HT-29 (cell line): ENCODE measurements around the gene RSPO1. TPM values are rescaled to one million over a fixed set of nuclear protein-coding genes. Genes with fewer than 3 reads are reported as not detected.
"Not testable (repeated sequence)": the region's sequence is repeated elsewhere in the genome, so short reads cannot be mapped to it uniquely, and the experiment has no call there.

Source experiments
- DNase-seq: peaks from one replicate; pipeline ENCODE4 v3.0.0-alpha.2; 2015; ENCODE audit warnings: low spot score
- total RNA-seq: library from RNA; depleted of rRNA; stranded (reverse); fragments of >200 nt; shearing (Covaris generic); gene quantifications from 2 replicates; pipeline ENCODE4 v1.2.3, GENCODE V29; 2014; rRNA removed

The RSPO1 gene, protein sequence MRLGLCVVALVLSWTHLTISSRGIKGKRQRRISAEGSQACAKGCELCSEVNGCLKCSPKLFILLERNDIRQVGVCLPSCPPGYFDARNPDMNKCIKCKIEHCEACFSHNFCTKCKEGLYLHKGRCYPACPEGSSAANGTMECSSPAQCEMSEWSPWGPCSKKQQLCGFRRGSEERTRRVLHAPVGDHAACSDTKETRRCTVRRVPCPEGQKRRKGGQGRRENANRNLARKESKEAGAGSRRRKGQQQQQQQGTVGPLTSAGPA
- not detected in 2 replicates for total RNA-seq

DNA sequence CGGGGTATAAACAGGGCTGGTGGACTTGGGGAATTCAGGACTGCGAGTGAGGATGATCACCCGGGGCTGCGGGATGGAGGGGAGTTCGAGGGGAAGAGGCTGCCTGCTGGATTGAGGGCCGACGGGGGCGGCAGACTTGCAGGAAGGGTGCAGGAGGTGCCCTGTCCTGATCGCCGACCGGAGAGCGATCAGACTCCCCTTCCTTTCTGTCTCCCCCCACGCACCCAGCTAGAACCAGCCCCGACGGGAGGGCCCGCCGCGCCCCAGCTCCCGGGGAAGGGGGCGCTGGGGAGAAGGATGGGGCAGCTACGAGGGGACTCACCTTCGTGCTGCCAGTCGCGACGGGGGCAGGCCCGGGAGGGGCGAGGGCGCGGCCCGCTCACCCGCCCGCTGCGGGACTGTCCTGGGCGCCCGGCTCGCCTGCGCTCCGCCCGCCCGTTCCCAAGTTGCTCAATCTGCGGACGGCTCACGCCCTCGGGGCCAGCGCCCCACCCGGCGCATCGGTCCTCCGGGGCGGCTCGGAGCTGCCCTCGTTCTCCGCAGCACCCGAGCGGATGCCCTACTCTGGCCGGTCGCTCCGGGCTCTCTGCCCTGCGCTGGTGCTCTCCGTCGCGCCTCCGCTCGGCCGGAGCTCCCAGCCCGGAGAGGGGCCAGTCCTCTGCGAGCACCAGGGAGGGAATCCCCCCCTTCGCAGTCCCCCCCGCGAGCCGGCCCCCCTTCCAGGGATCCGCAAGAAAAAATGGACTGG lies at the start of gene RSPO1:
RSPO1 (minus strand) TSS at position 649 of the 748 bp plus-strand sequence. CDS start 5,231 bp downstream, outside the sequence.
- DNase-seq = no peak

- DNase-seq = not testable (repeated sequence)
Measured at GRCh38 chr1:37684182-37684581, 49.5 kb upstream of the RSPO1 start.

DNA sequence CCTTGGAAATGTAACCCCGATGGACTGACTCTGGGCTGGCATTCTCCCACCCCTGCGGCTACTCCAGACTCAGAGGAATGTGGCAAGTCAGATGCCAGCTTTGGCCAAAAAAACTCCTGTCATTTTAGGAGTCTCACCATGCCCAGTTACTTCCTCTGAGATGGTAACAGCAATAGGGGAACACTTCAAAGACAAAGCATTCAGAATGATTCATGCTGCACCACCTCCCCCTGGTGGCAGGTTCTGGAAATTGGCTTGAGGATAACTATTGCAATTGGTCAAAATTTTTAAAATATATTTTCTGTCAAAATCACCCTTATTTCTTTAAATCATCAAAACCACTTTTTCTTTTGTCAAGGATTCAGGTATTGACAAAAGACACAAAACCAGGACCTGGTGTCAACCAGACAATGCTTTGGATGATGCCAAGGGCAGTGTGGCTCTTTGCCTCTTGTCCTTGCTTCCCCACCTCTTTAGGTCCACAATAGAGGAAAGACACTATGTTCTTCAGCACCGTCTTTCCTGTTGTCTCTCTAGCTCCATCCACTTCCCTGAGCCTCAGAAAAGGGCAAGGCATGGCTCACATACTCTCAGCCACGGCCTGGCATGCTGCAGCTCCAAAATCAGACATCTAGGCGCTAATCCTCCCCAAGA lies 47.8 kb upstream of the RSPO1 start:
- peak; percentile 82 for DNase-seq

DNA sequence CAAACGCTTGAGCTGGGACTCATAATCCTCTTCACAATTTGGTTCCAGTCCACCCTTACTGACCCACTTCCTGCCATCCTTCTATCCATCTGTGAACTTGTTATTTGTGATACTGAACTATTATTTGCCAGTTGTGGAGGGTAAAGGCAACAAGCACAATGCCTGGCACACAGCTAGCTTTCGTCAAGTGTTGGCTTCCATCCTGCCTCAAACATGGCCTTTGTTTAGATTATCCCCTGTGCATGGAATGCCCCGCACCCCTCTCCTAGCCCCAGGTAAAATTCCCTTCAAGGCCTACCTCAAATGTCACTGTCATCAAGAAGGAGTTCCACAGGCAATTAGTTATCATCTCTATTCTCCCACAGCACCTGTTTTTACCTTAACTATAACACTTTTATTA lies 46.2 kb upstream of the RSPO1 start:
- no peak for DNase-seq

GRCh38 chr1:37677808-37678207 lies 43.1 kb upstream of the RSPO1 start:
- DNase-seq = no peak

DNA sequence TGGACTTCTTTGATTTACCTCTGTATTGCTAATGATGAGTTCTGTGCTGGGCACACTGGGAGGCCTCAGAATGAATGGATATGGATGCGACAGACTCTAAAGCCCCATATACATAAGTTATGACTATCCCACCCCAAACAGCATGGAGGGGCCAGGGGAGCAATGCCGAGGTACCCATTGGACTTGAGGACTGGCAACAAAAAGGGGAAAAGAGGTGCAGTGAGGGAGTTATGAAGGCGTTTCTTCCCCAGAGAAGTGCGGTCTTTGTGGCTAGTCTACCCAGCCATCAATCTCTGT lies 42.4 kb upstream of the RSPO1 start:
- DNase-seq = no peak

GRCh38 chr1:37676281-37677142 lies 41.8 kb upstream of the RSPO1 start:
- DNase-seq = no peak

DNA sequence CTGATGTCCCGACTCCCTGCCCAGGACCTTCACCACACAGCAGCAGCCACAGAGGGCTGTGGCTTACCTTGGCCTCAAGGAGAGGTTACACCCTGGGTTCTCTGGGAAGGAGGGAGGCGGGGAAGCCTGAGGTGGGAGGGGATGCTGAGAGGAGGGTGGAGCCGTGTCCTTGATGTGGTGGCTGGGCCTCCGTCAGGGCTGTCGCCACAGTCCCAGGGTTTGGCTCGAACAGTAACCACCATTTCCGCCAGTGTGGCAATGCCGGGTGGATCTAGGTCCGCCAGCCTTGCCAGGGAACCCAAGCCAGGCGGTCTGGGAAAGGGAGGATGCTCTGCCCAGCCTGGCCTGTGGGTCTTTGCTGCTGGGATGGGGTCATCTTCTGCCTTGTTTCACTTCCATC lies 39.2 kb upstream of the RSPO1 start:
- peak; percentile 51 for DNase-seq

GRCh38 chr1:37672136-37672870 lies 37.6 kb upstream of the RSPO1 start:
- no peak for DNase-seq

DNA sequence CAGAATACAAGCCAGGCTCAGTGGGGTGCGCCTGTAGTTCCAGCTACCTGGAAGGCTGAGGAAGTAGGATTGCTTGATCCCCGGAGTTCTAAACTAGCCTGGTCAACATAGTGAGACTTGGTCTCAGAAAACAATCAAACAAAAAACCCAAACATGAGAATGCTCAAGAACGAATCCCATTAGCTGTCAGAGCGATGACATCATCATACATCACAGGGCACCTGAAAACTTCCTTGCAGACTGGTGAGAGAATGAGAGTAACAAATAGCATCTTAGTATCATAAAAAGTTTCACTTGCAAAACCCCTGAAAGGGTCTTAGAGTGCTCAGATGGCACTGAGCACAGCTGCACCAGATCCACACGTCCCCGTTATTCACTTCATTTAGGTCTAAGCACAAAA lies 36.6 kb upstream of the RSPO1 start:
- no peak for DNase-seq

DNA sequence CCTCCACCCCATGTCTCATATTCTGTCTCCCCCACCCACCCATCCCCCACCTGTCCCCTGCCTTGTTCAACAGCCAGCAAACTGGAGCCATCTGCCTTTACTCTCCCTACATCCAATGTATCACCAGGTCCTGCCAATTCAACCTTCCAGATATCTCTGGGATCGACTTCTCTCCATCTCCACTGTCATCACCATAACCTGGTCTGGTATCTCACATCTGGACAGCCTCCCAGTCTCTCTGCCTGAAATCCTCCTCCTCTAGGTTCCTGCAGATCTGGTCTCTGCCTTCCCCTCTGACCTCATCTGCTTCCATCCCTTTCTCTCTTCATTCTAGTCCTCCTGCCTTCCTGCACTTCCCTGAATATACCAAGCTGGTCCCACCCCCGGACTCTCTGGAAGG lies 35.4 kb upstream of the RSPO1 start:
- DNase-seq = no peak

DNA sequence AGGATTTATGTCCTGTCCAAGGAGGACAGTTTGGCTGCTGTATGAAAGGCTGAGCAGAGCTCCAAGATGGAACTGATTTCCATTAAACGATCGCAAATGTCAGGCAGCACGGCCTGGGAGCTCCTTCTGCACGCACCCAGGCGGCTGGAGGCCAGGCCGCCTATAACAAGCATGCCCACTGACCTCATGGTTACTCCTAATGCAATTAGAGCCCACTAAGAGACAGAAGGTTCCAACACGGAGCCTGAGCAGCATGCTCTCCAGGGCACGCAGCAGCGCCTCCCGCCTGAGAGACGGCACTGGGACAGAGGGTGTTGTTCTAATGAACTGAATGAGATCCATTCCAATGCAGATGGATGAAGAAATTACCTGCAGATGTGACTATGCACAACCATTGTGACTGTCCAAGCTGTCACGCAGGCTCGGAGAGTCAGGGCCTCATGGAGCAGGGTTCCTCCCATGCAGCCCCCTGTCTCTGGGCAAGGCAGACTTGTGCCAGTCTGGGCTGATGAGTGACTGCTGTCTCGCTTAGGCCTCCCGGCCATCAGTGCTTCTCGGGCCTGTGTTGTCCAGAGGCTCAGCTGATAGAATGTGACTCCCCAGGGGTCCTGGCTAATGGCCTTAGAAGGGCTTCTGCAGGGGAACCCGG lies 32.5 kb upstream of the RSPO1 start:
- DNase-seq = no peak

DNA sequence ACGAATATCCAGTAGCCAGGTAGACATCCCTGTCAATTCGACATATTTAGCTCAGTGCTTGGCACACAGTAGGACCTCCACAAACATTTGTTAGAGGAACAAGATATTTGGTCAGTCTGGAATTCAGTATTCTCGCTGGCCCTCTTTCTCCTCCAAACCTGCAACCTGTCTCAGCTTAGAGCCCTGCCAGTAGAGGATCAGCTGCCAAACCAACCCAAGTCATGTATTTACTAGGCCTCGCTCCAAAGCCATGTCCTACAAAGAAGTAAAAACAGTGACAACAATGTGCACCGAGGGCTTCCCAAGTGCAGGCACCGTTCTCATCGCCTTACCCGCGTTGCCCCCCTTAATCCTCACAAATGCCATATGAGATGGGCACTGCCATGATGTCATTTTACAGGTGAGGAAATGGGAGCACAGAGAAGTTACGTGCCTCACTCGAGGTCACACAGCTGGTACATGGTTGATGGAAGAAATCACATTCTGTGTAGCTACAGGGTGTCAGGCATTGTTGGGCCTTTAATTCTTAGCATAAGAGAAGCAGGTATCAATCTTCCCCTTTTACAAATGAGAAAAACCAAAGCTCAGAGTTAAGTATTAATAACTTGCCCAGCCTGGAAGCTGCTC lies 31.7 kb upstream of the RSPO1 start:
- DNase-seq = no peak

GRCh38 chr1:37663426-37664000 lies 28.8 kb upstream of the RSPO1 start:
- DNase-seq = no peak

DNA sequence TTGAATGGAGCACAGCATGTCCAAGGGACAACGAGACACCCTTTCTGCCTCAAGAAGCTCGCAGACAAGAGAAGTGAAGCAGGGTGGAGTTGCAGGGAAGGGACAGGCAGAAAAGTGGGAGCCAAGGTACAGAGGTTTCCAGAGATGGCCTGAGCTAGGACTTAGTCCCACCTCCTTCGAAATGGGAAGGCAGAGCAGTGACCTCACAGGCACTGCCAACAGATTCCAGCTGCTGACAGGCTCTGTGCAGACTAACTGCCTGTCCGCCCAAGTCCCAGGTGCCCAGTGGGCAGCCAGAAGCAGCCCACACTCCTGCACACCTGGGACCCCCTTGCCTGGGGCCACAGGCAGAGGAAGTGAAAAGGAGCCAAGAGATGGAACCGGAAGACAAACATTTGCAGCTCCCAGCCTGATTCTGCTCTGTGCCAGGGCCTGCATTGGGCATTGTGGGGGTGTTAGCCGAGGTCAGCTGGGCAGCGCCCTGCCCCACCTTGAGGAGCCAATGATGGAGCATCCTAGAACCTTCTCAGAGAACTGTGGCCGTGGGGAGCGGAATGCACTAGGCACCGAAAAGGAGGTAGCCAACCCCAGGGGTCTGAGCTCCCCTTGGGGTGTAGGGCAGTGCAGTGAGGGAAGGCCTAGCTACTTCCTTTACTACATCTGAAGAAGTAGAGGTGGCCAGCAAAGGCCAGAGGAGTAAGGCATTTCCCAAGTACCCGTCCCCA lies 27.5 kb upstream of the RSPO1 start:
- DNase-seq = no peak

- no peak for DNase-seq
Measured at GRCh38 chr1:37661401-37661800, 26.7 kb upstream of the RSPO1 start.

DNA sequence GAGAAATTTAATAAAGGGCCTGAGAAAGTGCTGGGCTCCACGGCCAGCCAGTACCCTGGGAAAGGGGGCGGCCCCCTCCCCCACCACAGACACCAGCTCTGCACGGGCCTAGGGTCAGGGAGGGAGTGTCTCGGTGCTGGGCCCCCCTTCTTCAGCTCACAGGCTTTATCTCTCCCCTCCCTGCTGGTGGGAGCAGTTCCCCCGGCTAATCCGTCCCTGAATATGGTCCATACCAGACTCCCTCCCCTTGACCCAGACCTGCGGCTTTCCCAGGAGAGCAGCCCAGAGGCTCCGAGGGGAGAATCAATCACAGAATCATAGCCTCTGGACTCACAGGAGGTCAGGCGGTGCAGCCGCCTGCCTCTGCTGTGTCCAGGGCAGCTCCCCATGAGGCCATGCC lies 26.0 kb upstream of the RSPO1 start:
- no peak for DNase-seq

- DNase-seq = no peak
Measured at GRCh38 chr1:37658486-37658885, 23.8 kb upstream of the RSPO1 start.
